Nephron (organoid): ENCODE measurements around the gene ADM.

ENCODE experiments used
- H3K27ac Mint-ChIP-seq, 3 experiments: 2 replicates each; pipeline ENCODE4 v1.8.0; 2020; ENCODE audit warnings: mixed read lengths in 3 of 3, mild to moderate bottlenecking in 2 of 3, moderate library complexity in 1 of 3
- H3K27me3 Mint-ChIP-seq: 2 replicates; pipeline ENCODE4 v1.8.0; 2021; ENCODE audit warnings: low read depth, mild to moderate bottlenecking, moderate library complexity, mixed read lengths
- H3K36me3 Mint-ChIP-seq: 2 replicates; pipeline ENCODE4 v1.8.0; 2020; ENCODE audit warnings: low read depth, mixed read lengths
- H3K4me1 Mint-ChIP-seq: 2 replicates; pipeline ENCODE4 v1.8.0; 2020; ENCODE audit warnings: mixed read lengths
- H3K4me3 Mint-ChIP-seq, 3 experiments: 2 replicates each; pipeline ENCODE4 v1.8.0; 2020; ENCODE audit warnings: mild to moderate bottlenecking in 3 of 3, mixed read lengths in 3 of 3, moderate library complexity in 2 of 3
- H3K9me3 Mint-ChIP-seq: 2 replicates; pipeline ENCODE4 v1.8.0; 2020; ENCODE audit warnings: mixed read lengths
- TF ChIP-seq, protein P1 (sequence below), 3 experiments: fragments of 200-600 bp; sonication (generic); IDR thresholded peaks; one replicate each; pipeline ENCODE4 v1.5.0; 2021; ENCODE audit warnings: antibody characterized with exemption in 3 of 3; ENCODE audit not compliant: unreplicated experiment in 3 of 3

Gene ADM

DNA sequence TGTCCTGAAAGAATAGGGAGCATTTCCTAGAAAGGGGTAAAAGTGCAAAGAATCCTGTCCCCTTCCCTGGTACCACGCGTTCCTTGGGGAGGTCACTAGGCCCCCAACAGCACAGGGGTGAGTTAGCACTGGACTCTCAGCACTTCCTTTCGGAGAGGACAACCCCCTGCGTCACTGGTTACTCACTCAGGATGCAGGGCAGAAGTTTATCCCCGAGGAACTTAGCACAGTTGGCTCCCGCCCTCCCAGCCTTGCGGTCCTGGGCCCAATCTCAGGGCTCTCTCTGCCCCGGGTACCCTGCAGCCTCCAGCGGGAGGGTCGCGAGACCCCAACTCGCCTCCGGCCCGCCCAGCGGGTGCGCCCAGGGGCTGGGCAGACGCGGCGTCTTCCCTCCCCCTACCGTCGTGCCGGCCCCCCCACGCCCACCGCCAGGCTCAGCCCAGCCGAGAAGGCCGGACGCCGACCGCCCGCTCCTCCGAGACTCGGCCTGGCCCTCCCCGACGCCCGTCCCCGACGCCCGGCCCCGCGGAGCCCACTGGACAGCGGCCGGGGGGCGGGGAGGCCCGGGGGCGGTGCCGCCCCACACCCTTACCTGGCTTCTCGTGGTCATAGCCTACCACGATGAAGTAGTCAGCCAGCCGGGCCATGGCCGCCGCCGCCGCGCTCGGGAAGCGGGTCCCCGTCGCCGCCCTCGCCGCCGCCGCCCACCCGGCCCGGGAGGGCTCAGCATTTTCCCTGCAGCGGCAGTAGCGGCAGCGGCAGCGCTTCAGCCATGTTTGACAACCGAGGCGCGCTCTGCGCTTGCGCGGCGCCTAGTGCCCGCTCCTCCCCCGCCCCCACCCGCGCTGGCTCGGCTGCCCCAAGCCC is 11.2 kb upstream of the ADM start, which contains the start of gene SBF2:
SBF2 (minus strand) TSS at position 797 of the 867 bp plus-strand sequence; CDS start at position 647, 150 bp downstream.
- peaks cover 39% of the 10 kb centered on the region for H3K4me1 Mint-ChIP-seq
- peak within 1 kb of the TSS; percentile 96 to 99 (median 99) for H3K27ac Mint-ChIP-seq
- peaks cover 16% of the 10 kb centered on the region for H3K27me3 Mint-ChIP-seq
- H3K36me3 Mint-ChIP-seq, result peaks cover 15% of the 10 kb centered on the region
- TF ChIP-seq, protein P1, sequence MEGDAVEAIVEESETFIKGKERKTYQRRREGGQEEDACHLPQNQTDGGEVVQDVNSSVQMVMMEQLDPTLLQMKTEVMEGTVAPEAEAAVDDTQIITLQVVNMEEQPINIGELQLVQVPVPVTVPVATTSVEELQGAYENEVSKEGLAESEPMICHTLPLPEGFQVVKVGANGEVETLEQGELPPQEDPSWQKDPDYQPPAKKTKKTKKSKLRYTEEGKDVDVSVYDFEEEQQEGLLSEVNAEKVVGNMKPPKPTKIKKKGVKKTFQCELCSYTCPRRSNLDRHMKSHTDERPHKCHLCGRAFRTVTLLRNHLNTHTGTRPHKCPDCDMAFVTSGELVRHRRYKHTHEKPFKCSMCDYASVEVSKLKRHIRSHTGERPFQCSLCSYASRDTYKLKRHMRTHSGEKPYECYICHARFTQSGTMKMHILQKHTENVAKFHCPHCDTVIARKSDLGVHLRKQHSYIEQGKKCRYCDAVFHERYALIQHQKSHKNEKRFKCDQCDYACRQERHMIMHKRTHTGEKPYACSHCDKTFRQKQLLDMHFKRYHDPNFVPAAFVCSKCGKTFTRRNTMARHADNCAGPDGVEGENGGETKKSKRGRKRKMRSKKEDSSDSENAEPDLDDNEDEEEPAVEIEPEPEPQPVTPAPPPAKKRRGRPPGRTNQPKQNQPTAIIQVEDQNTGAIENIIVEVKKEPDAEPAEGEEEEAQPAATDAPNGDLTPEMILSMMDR (IDR thresholded peaks at IDR 0.05; ENCODE audit: unreplicated experiment in 3 of 3), result no peak
- H3K4me3 Mint-ChIP-seq, result peak within 1 kb of the TSS; percentile 93 to 97 (median 96)
- no peaks in the 10 kb centered on the region for H3K9me3 Mint-ChIP-seq

DNA sequence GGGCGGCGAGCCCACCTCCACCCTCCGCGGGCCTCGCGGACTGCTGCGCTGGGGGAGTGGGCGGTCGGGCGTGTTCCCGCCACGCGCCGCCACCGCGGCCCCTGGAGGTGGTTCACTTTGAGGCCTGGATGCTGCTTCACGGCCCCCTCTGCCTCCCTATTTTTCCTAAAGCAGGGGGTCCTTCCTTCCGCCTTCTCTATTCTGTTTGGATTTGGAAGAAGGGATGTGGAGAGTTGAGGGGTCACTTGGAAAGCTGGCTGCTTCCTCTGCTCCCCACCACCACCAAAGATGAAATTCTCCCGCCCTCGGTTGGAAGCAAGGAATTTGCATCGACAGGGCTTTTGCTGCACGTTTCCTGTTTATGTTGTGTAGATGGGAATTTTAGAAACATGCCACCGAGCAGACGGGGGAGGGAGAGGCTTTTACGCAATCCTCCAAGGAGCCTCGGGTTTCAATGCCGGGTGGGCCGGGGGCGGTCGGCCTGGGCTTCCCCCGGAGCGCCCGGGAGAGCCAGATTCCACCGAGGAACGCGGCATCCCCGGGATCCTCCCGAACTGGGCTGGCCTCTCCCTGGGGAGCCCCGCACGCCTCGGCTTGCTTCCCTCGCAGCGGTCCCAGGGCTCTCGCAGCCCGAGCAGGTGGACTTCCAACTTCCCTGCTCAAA is 10.5 kb upstream of the ADM start:
- H3K9me3 Mint-ChIP-seq, result no peaks in the 10 kb centered on the region
- peaks cover 15% of the 10 kb centered on the region for H3K36me3 Mint-ChIP-seq
- TF ChIP-seq, protein P1 (IDR thresholded peaks at IDR 0.05; ENCODE audit: unreplicated experiment in 3 of 3), result no peak
- peak overlapping the region; percentile 96 to 99 (median 99) for H3K27ac Mint-ChIP-seq
- H3K4me1 Mint-ChIP-seq, result peaks cover 39% of the 10 kb centered on the region
- peak overlapping the region; percentile 93 to 97 (median 96) for H3K4me3 Mint-ChIP-seq
- peaks cover 20% of the 10 kb centered on the region for H3K27me3 Mint-ChIP-seq

DNA sequence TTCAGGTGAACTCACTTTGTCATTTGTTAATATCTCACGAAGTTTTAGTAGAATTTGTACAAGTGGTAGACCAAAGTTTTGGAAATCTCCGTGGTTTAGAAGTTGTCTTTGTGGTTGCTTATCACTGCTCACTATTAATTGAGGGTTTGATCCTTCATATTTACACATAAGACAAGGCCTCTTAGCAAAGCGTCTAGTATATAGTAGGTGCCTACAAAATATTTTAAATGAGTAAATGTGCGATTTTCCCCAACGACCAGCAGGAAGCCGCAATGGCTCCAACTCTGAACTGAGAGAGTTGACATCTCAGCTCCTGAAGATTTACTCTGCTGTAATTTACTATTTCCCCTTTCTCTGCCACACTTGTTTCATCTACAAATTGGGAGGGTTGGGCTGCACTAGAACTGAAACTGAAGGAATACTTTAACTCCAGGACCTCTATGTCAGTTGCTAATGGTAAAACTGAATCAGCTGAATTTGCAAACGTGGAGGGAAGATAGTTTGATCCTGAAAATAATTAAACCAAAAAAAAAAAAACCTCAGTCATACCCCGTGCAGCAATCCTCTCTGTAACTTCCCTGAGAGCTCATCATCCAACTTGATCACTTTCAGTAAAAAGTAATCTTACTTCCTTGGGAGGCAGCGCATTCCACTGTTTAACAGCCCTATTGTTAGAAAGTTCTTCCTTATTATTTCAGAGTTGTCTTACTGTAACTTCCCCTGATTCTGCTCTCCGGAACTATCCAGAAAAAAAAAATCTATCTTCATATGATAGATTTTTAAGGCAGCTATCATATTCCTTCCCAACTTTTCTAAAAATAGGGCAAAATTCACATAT is 9.6 kb upstream of the ADM start:
- H3K27ac Mint-ChIP-seq, result peak overlapping the region; percentile 89 to 99 (median 96)
- peak overlapping the region; percentile 87 to 97 (median 93) for H3K4me3 Mint-ChIP-seq
- peaks cover 38% of the 10 kb centered on the region for H3K4me1 Mint-ChIP-seq
- TF ChIP-seq, protein P1 (IDR thresholded peaks at IDR 0.05; ENCODE audit: unreplicated experiment in 3 of 3), result no peak
- H3K9me3 Mint-ChIP-seq, result no peaks in the 10 kb centered on the region
- peaks cover 24% of the 10 kb centered on the region for H3K27me3 Mint-ChIP-seq
- peaks cover 10% of the 10 kb centered on the region for H3K36me3 Mint-ChIP-seq

DNA sequence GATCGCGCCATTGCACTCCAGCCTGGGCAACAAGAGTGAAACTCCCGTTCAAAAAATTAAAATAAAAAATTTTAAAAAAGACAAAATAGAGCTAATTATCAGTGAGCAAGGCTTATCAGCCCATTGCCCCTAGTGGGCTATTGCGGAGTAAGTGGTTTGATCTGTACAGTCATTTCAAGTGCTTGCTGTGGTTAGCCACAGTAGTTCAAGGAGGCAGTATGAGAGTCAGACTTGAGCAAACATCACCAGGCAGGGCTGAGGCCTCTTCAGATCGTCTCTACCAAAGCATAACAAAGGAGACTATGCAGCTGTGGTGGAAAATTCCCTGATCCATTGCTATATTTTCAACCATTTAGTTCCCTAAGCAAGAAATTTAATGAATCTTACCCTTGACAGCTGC is 6.5 kb upstream of the ADM start:
- TF ChIP-seq, protein P1 (IDR thresholded peaks at IDR 0.05; ENCODE audit: unreplicated experiment in 3 of 3), result no peak
- H3K36me3 Mint-ChIP-seq, result no peaks in the 10 kb centered on the region
- peaks cover 34% of the 10 kb centered on the region for H3K4me1 Mint-ChIP-seq
- peak overlapping the region in 1 of 3 experiments; percentile 35 for H3K4me3 Mint-ChIP-seq
- H3K9me3 Mint-ChIP-seq, result no peaks in the 10 kb centered on the region
- peak overlapping the region in 1 of 3 experiments; percentile 16 for H3K27ac Mint-ChIP-seq
- H3K27me3 Mint-ChIP-seq, result peaks cover 49% of the 10 kb centered on the region

DNA sequence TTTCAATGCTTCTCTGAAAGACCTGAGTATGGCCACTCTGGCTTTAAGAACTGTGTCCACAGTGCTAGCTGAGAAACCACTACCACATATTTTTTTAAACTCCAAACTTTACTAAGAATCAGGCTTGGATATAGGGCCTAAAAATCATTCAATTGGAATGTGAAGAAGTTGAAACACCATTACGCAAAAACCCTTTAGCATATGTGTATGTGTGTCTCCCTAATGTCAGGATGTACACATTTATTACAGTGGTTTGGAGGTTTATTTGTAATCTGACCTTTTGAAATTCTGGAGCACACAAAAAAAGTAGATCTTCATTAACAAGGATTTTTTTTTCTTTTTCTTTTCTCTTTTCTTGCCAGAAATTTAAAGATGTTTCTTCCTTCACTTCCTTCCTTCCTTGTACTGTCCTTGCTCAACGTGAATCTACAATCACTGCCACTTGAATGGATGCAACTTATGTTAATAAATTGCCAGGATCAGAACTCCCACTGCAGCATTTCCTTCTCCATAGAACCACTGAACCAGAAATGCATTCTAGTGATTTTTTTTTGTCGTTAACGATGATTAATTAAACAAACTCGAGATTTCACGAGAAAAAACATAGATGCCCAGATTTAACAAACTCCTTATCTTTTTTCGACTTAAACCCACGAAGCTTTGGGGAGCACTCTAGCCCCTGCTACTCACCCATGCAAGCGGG is 3.1 kb upstream of the ADM start:
- Mint-ChIP-seq H3K27me3 (peaks cover 72% of the 10 kb centered on the region), H3K27ac (peak overlapping the region; percentile 19 to 58 (median 33)), H3K36me3 (no peaks in the 10 kb centered on the region)

More for the DNA sequence above, 3.1 kb upstream of the ADM start:
- Mint-ChIP-seq H3K9me3 (no peaks in the 10 kb centered on the region), H3K4me1 (peaks cover 37% of the 10 kb centered on the region), H3K4me3 (peak overlapping the region; percentile 92 to 100 (median 95))
- TF ChIP-seq, protein P1 (IDR thresholded peaks at IDR 0.05; ENCODE audit: unreplicated experiment in 3 of 3), result no peak
